SK-N-DZ (cell line): ENCODE data around the gene ZNF629.

ENCODE experiments used
- DNase-seq: peaks from one replicate; pipeline ENCODE4 v3.0.0-alpha.2; 2015; ENCODE audit warnings: low spot score

Gene ZNF629

GRCh38 chr16:30767767-30768465, 19.1 kb downstream of the ZNF629 start:
- DNase-seq: no peak

- no peak for DNase-seq
Observed at GRCh38 chr16:30766933-30767284, 20.1 kb downstream of the ZNF629 start.

GRCh38 chr16:30766206-30766932, 20.6 kb downstream of the ZNF629 start:
- DNase-seq: no peak

- no peak for DNase-seq
Observed at GRCh38 chr16:30764816-30765465, 22.1 kb downstream of the ZNF629 start.

GRCh38 chr16:30764086-30764485, 22.9 kb downstream of the ZNF629 start:
- DNase-seq: no peak

- no peak for DNase-seq
Observed at GRCh38 chr16:30762991-30763725, 23.8 kb downstream of the ZNF629 start.

- DNase-seq: peak; percentile 98
Observed at GRCh38 chr16:30761928-30762902, 24.8 kb downstream of the ZNF629 start, which contains the start of the genes CFAP119 and RNF40. TSS of gene CFAP119 (minus strand) at chr16:30762062. CDS start at chr16:30761748, 314 bp downstream. TSS of gene RNF40 (plus strand) at chr16:30762322. CDS start at chr16:30762546, 224 bp downstream.

- DNase-seq: peak; percentile 47
Observed at GRCh38 chr16:30761427-30761927, 25.5 kb downstream of the ZNF629 start.

GRCh38 chr16:30760577-30761426, 26.2 kb downstream of the ZNF629 start:
- DNase-seq: no peak

- no peak for DNase-seq
Observed at GRCh38 chr16:30760001-30760559, 26.9 kb downstream of the ZNF629 start.

- DNase-seq: no peak
Observed at GRCh38 chr16:30758988-30759491, 28.0 kb downstream of the ZNF629 start.

GRCh38 chr16:30757316-30757715, 29.7 kb downstream of the ZNF629 start:
- DNase-seq: no peak

GRCh38 chr16:30756781-30757100, 30.3 kb downstream of the ZNF629 start:
- no peak for DNase-seq

GRCh38 chr16:30755955-30756780, 30.8 kb downstream of the ZNF629 start:
- no peak for DNase-seq

- DNase-seq: no peak
Observed at GRCh38 chr16:30753596-30753995, 33.4 kb downstream of the ZNF629 start.

- DNase-seq: no peak
Observed at GRCh38 chr16:30750876-30751465, 36.0 kb downstream of the ZNF629 start.

GRCh38 chr16:30750201-30750600, 36.8 kb downstream of the ZNF629 start:
- DNase-seq: no peak
